ENCODE results near the gene RCOR2.

RCOR2 gene

DNA sequence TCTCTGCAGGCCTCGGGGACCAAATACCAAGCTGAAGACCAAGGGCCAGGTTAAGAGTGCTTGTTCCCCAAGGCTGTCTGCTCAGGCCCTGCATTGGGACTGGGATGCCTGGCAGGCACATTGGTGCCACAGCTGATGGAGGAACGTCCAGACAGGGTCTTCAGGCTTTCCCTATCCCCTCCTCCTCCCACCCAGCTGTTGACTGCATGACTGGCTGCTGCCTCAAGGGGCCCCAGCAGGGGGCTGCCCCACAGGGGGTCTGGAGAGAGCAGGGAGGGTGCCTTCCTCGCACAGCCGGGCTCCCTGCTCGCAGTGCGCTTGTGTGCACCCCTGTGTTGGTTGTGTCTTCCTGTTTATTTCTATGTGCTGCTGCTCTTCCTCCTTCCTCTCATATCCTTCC lies 9.9 kb downstream of the RCOR2 start:
- no peak for DNase-seq

DNA sequence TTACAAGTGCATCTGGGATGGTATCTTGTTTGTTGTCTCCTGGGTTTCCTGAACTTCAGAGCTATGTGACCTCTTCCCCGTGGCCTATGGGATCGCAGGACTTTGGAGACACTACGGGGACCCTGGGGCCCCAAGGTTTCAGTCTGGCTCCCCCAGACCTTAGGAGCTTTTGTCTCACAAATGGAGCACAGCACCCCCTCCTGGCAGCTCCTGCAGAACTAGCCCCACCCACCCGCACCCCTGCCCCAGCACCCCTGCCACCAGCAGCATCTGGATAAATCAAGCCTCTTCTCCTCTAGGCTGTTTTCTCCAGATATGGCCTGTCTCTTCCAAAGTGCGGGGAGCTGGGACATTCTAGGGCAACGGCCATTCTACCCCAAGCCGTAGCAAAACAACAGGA lies 10.4 kb downstream of the RCOR2 start:
- peak; percentile 51 to 59 for DNase-seq

GRCh38 chr11:63906087-63906486 lies 10.9 kb downstream of the RCOR2 start:
- no peak for DNase-seq

DNA sequence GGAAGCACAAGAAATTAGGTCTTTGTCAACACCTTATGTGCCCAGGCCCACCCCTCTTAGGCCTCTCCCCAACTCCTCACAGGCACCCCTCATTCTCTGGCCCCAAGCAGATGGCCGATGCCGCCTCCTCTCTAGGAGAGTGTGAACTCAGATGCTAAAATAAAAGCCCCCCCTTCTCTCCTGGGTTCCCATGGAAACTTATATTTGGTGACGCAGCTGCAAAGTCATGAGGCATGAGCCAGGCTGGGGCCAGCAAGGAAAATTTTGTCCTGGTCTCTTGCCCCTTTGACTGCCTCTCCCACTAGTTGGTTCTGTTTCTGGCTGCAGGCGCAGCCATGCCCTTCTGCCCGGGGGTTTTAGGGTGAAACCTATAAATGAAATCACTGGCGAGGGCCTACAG lies 11.8 kb downstream of the RCOR2 start:
- DNase-seq = no peak

DNA sequence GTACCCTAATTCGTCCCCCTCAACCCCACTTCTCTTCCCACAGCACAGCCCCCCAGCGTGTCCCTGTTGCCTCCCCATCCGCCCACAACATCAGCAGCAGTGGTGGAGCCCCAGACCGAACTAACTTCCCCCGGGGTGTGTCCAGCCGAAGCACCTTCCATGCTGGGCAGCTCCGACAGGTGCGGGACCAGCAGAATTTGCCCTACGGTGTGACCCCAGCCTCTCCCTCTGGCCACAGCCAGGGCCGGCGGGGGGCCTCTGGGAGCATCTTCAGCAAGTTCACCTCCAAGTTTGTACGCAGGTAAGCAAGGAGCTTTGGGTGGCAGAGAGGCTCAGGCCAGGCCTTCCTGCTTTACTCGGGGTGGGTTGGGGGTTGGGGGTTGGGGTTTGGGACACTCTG lies 12.2 kb downstream of the RCOR2 start:
- no peak for DNase-seq

DNA sequence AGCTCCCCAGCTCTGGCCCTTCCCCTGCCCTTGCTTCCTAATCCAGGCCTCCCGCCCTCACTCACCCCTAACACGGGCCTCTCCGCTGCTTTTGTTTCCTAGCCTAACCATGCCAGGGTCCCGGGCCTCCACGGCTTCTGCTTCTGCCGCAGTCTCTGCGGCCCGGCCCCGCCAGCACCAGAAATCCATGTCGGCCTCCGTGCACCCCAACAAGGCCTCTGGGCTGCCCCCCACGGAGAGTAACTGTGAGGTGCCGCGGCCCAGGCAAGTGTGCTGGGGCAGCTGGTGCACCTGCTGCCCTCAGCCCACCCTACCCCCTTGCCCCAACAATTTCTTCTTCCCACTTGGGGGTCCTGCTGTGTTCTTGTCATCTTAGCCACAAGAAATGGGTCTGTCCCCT lies 13.1 kb downstream of the RCOR2 start:
- no peak for DNase-seq

- DNase-seq = peak in 1 of 2 donors; percentile 13
Observed at GRCh38 chr11:63901660-63902059, 15.3 kb downstream of the RCOR2 start.

DNA sequence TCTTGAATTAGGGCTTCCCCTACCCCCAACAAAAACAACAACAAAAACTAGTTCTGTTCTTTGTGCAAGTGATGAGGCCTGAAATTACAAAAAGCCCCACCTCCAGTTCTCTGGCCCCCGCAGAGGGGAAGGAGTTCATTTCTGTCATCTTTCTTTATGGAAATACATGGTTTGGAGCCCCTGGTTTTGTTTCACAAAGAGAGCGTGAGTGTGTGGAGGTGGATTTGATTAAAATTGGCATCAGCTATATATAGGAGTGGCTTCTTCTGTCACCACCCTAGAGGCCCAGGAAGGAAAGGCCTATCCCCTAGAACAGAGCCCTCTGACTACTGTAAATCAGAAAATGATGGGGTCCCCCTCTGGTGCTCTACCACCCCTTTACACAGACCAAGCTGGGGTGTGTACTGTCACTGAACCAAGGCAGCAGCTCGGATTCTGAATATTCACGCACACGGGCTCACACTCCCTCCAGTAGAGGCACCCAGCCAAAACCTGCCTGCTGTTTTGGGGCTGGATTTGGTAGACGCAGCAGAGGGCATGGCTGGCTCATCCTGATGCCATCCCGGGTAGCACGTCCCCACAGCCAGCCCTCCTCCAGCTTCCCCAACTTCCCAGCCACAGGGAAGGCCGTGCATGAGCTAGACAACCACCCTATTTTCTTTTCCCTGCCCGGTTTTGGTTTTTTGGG lies 19.4 kb downstream of the RCOR2 start:
- DNase-seq = no peak

DNA sequence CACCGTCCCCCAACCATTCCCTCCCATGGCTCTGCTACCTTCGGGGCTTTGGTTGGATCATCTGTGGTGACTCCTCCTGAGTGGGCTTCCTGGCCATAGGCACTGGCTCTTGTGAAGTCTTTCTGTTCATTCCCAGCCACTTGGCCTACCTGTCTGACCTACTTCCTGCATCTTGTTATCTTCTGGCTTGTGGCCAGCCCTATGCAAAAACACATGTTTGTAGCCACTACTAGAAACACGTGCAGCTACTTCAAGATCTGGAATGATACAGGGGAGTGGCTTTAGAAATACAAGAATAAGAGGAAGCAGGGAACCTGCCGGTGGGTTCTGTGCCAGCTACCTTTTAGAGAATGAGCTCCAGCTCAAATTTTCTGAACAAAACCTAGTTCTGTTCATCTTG lies 20.9 kb downstream of the RCOR2 start:
- DNase-seq = no peak

GRCh38 chr11:63893355-63893754 lies 23.6 kb downstream of the RCOR2 start:
- DNase-seq = no peak

DNA sequence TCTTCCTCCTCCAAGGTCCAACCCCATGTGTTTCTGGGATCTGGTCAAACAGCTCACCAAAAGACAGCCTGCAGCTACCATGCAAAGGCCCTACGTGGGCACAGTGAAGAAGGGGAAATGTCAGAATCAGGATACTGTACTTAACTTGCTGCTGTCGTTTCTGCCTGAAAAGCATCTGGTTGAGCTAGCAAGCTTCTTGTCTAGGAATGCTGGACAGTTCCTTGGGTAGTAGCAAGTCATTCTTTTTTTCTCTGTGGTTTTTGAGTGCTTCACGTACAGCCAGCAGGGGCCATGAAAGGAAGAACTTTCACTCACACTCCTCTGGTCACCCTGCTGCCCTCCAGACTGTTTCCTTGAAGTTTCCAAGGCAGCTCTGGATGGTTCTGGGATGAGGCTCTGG lies 24.7 kb downstream of the RCOR2 start:
- no peak for DNase-seq

DNA sequence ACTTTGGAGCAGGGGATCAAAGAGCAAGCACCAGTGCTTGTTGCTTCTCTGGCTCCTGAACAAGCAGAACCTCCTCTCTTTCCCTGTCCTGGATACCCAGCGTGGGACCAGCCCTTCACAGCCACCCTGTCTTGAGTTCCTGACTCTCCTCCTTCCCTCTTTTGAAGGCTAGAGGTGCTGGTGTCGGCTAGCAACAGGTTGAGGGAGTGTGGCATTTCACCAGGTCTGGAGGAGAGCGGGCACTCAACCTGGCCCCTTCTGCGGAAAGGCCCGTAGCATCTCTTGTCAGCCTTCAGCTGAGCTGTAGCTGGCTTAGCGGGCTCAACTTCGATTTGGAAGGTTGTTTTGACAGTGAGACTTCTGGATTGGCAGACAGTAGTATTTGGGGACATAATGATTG lies 26.6 kb downstream of the RCOR2 start:
- no peak for DNase-seq

- no peak for DNase-seq
Observed at GRCh38 chr11:63889344-63889743, 27.6 kb downstream of the RCOR2 start.

GRCh38 chr11:63888170-63889086 lies 28.5 kb downstream of the RCOR2 start:
- DNase-seq = peak; percentile 63 to 73

GRCh38 chr11:63887386-63887999 lies 29.5 kb downstream of the RCOR2 start:
- no peak for DNase-seq

GRCh38 chr11:63884196-63884932 lies 32.6 kb downstream of the RCOR2 start:
- DNase-seq = no peak

DNA sequence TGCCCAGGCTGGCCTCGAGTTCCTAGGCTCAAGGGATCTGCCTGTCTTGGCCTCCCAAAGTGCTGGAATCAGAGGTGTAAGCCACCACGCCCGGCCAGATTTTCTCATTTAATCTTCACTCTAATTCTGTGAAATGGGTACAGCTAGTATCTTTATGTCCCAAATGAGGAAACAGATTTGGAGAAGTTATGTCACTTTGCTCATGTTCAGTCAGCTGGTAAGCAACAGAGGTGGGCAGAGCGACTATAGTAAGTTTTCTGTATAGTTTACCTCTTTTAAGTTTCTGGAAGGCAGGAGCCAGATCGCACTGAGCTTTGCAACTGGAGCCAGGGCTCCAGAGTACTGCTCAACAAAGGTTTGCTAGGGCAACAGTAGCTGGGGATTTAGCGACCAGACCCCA lies 33.2 kb downstream of the RCOR2 start:
- no peak for DNase-seq

DNA sequence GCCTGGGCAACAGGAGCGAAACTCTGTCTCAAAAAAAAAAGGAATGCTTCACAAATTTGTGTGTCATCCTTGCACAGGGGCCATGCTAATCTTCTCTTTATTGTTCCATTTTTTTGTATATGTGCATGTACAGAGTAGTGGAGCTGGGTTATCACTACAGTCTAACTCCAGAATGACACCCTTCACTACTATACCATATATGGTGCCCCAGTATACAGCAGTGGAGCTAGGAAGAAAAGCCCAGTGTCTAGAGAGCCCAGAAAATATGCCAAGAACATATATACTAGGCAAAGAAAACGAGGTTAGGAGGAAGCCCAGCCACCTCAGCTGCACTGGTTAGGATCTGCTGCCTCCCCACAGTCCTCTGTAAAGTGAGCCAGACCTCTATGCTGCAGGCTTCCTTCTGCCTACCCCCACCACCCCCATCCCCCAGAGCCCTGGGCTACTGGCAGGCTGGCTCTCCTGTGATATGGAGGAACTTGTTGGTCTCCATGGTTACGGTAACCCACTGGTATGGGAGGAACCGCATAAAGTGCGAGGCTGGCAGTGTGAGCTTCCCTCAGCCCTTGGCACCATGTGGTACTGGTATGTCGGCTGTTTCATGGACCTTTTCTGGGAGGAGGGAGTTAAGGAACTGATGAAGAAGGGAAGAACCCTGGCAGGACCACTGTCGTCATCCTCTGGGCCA lies 34.3 kb downstream of the RCOR2 start:
- peak in 1 of 2 donors; percentile 64 for DNase-seq

- no peak for DNase-seq
Observed at GRCh38 chr11:63880403-63880790, 36.6 kb downstream of the RCOR2 start.

DNA sequence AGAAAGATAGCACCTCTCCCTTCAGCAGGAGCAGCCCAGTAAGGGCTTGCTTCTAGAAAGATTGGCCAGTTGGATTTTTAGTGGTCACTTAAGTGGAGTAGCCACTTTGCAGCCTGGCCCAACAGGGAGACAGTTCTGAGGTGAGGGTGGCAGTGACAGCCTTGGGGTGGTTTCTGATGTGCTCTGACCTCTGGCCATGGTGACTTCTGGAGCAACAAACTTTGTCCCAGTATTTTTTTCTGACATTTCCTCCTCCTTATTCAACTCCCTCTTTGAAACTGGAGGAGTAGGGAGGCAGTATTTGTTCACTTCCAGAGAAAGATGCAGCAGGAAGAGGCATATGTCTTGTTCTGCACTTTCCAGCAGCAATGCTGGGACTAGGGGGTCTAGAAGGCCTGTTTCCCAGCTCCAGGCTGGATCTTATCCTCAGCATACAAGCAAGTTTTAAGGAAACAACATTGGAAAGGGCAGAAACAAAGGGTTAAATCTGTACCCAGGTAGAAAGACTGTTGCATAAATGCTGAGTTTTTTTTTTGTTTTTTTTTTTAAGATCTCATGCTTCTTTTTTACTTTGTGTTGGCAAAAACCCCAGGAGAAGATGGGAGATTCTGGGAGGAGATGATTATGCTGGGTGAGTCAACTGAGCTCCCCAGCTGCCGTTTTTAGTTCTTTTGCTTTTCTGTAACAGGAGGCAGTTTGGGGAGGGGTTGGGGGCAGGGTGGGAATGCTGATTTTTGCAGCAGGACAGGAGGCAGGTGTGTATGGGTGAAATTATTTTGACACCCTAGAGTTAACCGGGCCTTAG lies 37.2 kb downstream of the RCOR2 start:
- DNase-seq = no peak

GRCh38 chr11:63877658-63878241 lies 39.2 kb downstream of the RCOR2 start:
- DNase-seq = no peak

Measured in CD4-positive, alpha-beta T cell treated with Interleukin-1 beta for 1 hour (primary cell).